Transverse colon (tissue), 4 donors: ENCODE measurements around the gene NKAIN2.

Experiments used
- CTCF ChIP-seq, 5 experiments: fragments of 200-600 bp in 3 of 5; fragments of 450-650 bp in 2 of 5; sonication (generic) in 3 of 5; IDR thresholded peaks; 1 replicate in 2 of 5; 2 replicates in 3 of 5; pipeline ENCODE4 v1.5.1; 2016 to 2017; ENCODE audit warnings: antibody characterized with exemption in 5 of 5, inconsistent platforms in 3 of 5, mild to moderate bottlenecking in 2 of 5, moderate library complexity in 1 of 5
- POLR2AphosphoS5 ChIP-seq, 3 donors: sonication (generic); formaldehyde crosslinking; IDR thresholded peaks; one replicate each; pipeline ENCODE4 v1.6.1; 2016; ENCODE audit warnings: antibody characterized with exemption in 3 of 3

GRCh38 chr6:123763904-123764303, 39.8 kb upstream of the NKAIN2 start:
- no peak for TF ChIP-seq CTCF (IDR thresholded peaks at IDR 0.05)
- TF ChIP-seq POLR2AphosphoS5 (IDR thresholded peaks at IDR 0.05), result no peak
